T-helper 17 cell (primary cell): ENCODE measurements around the gene ADSL. TPM values are rescaled to one million over a fixed set of nuclear protein-coding genes. Genes with fewer than 3 reads are reported as not detected.

Experiments
- ATAC-seq: fragments of 150-1000 bp; cut with Tn5 transposase; 2 replicates; pipeline ENCODE4 v1.10.0; 2021; ENCODE audit warnings: mild to moderate bottlenecking, moderate library complexity
- DNase-seq, 3 donors: peaks; one replicate each; pipeline versions ENCODE4 v3.0.0 to v3.0.0-alpha.2; 2020 to 2021
- H3K9me3 ChIP-seq: one replicate; pipeline ENCODE4 v1.7.0; 2013; ENCODE audit warnings: low read length, mild to moderate bottlenecking; ENCODE audit not compliant: control insufficient read depth, poor library complexity, severe bottlenecking
- H3K27ac Mint-ChIP-seq: one replicate; pipeline ENCODE4 v1.8.0; 2022; ENCODE audit warnings: mild to moderate bottlenecking, moderate library complexity, mixed read lengths
- H3K27me3 Mint-ChIP-seq: one replicate; pipeline ENCODE4 v1.8.0; 2022; ENCODE audit warnings: mixed read lengths
- H3K36me3 Mint-ChIP-seq: one replicate; pipeline ENCODE4 v1.8.0; 2022; ENCODE audit warnings: low read depth, mixed read lengths
- H3K4me1 Mint-ChIP-seq: one replicate; pipeline ENCODE4 v1.8.0; 2022; ENCODE audit warnings: mild to moderate bottlenecking, mixed read lengths
- H3K4me3 Mint-ChIP-seq: one replicate; pipeline ENCODE4 v1.8.0; 2022; ENCODE audit warnings: mild to moderate bottlenecking, moderate library complexity, mixed read lengths
- total RNA-seq, 4 donors: library from RNA in 2 of 4; stranded (reverse) in 2 of 4; gene quantifications; one replicate each; pipeline ENCODE4 v1.2.3 and lab custom pipeline; 2022 to 2026

Gene ADSL
- total RNA-seq, 2 donors from 2014 or later, result 59.2 to 67.5 TPM

- peaks cover 43% of the 10 kb centered on the region for H3K4me1 Mint-ChIP-seq
- H3K27ac Mint-ChIP-seq, result peak overlapping the region; percentile 67
- H3K27me3 Mint-ChIP-seq, result no peaks in the 10 kb centered on the region
- no peak overlapping the region for H3K4me3 Mint-ChIP-seq
- ATAC-seq, result no peak
- peaks cover 8% of the 10 kb centered on the region for H3K36me3 Mint-ChIP-seq
- H3K9me3 ChIP-seq, result no peaks in the 10 kb centered on the region
- DNase-seq, result no peak
Measured at GRCh38 chr22:40391417-40391816, 45.1 kb downstream of the ADSL start.

- no peaks in the 10 kb centered on the region for H3K27me3 Mint-ChIP-seq
- peaks cover 9% of the 10 kb centered on the region for H3K36me3 Mint-ChIP-seq
- no peak overlapping the region for H3K4me3 Mint-ChIP-seq
- no peaks in the 10 kb centered on the region for H3K9me3 ChIP-seq
- H3K27ac Mint-ChIP-seq, result peak overlapping the region; percentile 32
- DNase-seq, result no peak
- peaks cover 44% of the 10 kb centered on the region for H3K4me1 Mint-ChIP-seq
- no peak for ATAC-seq
Measured at GRCh38 chr22:40392618-40393017, 46.3 kb downstream of the ADSL start.

GRCh38 chr22:40394607-40395006, 48.3 kb downstream of the ADSL start:
- no peak for DNase-seq
- H3K36me3 Mint-ChIP-seq, result peaks cover 2% of the 10 kb centered on the region
- H3K27ac Mint-ChIP-seq, result no peak overlapping the region
- no peaks in the 10 kb centered on the region for H3K27me3 Mint-ChIP-seq
- ATAC-seq, result no peak
- H3K4me1 Mint-ChIP-seq, result peaks cover 37% of the 10 kb centered on the region
- H3K9me3 ChIP-seq, result no peaks in the 10 kb centered on the region
- H3K4me3 Mint-ChIP-seq, result no peak overlapping the region

- Mint-ChIP-seq H3K27ac (peak overlapping the region; percentile 92), H3K4me3 (no peak overlapping the region), H3K27me3 (no peaks in the 10 kb centered on the region), H3K36me3 (peaks cover 2% of the 10 kb centered on the region), H3K4me1 (peaks cover 40% of the 10 kb centered on the region)
- H3K9me3 ChIP-seq, result no peaks in the 10 kb centered on the region
- ATAC-seq, result no peak
- no peak for DNase-seq
Measured at GRCh38 chr22:40395607-40396006, 49.3 kb downstream of the ADSL start.

- no peaks in the 10 kb centered on the region for H3K9me3 ChIP-seq
- no peak overlapping the region for H3K4me3 Mint-ChIP-seq
- H3K4me1 Mint-ChIP-seq, result peaks cover 46% of the 10 kb centered on the region
- ATAC-seq, result no peak
- H3K36me3 Mint-ChIP-seq, result peaks cover 2% of the 10 kb centered on the region
- no peak for DNase-seq
- no peaks in the 10 kb centered on the region for H3K27me3 Mint-ChIP-seq
- H3K27ac Mint-ChIP-seq, result peak overlapping the region; percentile 92
Measured at GRCh38 chr22:40396882-40397281, 50.6 kb downstream of the ADSL start.

- H3K27me3 Mint-ChIP-seq, result no peaks in the 10 kb centered on the region
- ATAC-seq (no peak), DNase-seq (no peak)
- H3K27ac Mint-ChIP-seq, result peak overlapping the region; percentile 92
- H3K4me1 Mint-ChIP-seq, result peaks cover 46% of the 10 kb centered on the region
- H3K9me3 ChIP-seq, result no peaks in the 10 kb centered on the region
- peaks cover 2% of the 10 kb centered on the region for H3K36me3 Mint-ChIP-seq
- H3K4me3 Mint-ChIP-seq, result no peak overlapping the region
Measured at GRCh38 chr22:40397396-40397795, 51.1 kb downstream of the ADSL start.

- Mint-ChIP-seq H3K27me3 (no peaks in the 10 kb centered on the region), H3K36me3 (peaks cover 8% of the 10 kb centered on the region), H3K27ac (peak overlapping the region; percentile 83), H3K4me3 (peak overlapping the region; percentile 80), H3K4me1 (peaks cover 59% of the 10 kb centered on the region)
- H3K9me3 ChIP-seq, result no peaks in the 10 kb centered on the region
- ATAC-seq (no peak), DNase-seq (no peak)
Measured at GRCh38 chr22:40399621-40400020, 53.3 kb downstream of the ADSL start.

GRCh38 chr22:40400159-40400558, 53.9 kb downstream of the ADSL start:
- Mint-ChIP-seq H3K27me3 (no peaks in the 10 kb centered on the region), H3K36me3 (peaks cover 8% of the 10 kb centered on the region), H3K4me1 (peaks cover 59% of the 10 kb centered on the region), H3K27ac (peak overlapping the region; percentile 83), H3K4me3 (peak overlapping the region; percentile 80)
- no peaks in the 10 kb centered on the region for H3K9me3 ChIP-seq
- peak in 1 of 3 donors; percentile 24 for DNase-seq
- peak; percentile 54 for ATAC-seq

- H3K36me3 Mint-ChIP-seq, result peaks cover 8% of the 10 kb centered on the region
- ATAC-seq (peak; percentile 92), DNase-seq (peak in 2 of 3 donors; percentile 26 to 34)
- peak overlapping the region; percentile 88 for H3K27ac Mint-ChIP-seq
- no peaks in the 10 kb centered on the region for H3K9me3 ChIP-seq
- H3K4me3 Mint-ChIP-seq, result peak overlapping the region; percentile 87
- peaks cover 51% of the 10 kb centered on the region for H3K4me1 Mint-ChIP-seq
- no peaks in the 10 kb centered on the region for H3K27me3 Mint-ChIP-seq
Measured at GRCh38 chr22:40401532-40401931, 55.2 kb downstream of the ADSL start.

- peak; percentile 19 for ATAC-seq
- peaks cover 48% of the 10 kb centered on the region for H3K4me1 Mint-ChIP-seq
- H3K27ac Mint-ChIP-seq, result peak overlapping the region; percentile 88
- H3K36me3 Mint-ChIP-seq, result peaks cover 8% of the 10 kb centered on the region
- H3K9me3 ChIP-seq, result no peaks in the 10 kb centered on the region
- no peaks in the 10 kb centered on the region for H3K27me3 Mint-ChIP-seq
- no peak for DNase-seq
- H3K4me3 Mint-ChIP-seq, result peak overlapping the region; percentile 87
Measured at GRCh38 chr22:40401981-40402406, 55.7 kb downstream of the ADSL start.

GRCh38 chr22:40403141-40403540, 56.8 kb downstream of the ADSL start:
- H3K9me3 ChIP-seq, result no peaks in the 10 kb centered on the region
- DNase-seq (no peak), ATAC-seq (no peak)
- Mint-ChIP-seq H3K4me1 (peaks cover 46% of the 10 kb centered on the region), H3K27me3 (no peaks in the 10 kb centered on the region), H3K36me3 (peaks cover 6% of the 10 kb centered on the region), H3K27ac (peak overlapping the region; percentile 84), H3K4me3 (peak overlapping the region; percentile 47)

- peak overlapping the region; percentile 31 for H3K4me3 Mint-ChIP-seq
- no peak for ATAC-seq
- DNase-seq, result no peak
- no peaks in the 10 kb centered on the region for H3K27me3 Mint-ChIP-seq
- H3K4me1 Mint-ChIP-seq, result peaks cover 46% of the 10 kb centered on the region
- H3K27ac Mint-ChIP-seq, result peak overlapping the region; percentile 84
- peaks cover 6% of the 10 kb centered on the region for H3K36me3 Mint-ChIP-seq
- no peaks in the 10 kb centered on the region for H3K9me3 ChIP-seq
Measured at GRCh38 chr22:40403651-40404050, 57.4 kb downstream of the ADSL start.

- peaks cover 42% of the 10 kb centered on the region for H3K4me1 Mint-ChIP-seq
- H3K9me3 ChIP-seq, result no peaks in the 10 kb centered on the region
- no peak for ATAC-seq
- no peak for DNase-seq
- H3K4me3 Mint-ChIP-seq, result no peak overlapping the region
- peaks cover 6% of the 10 kb centered on the region for H3K36me3 Mint-ChIP-seq
- H3K27me3 Mint-ChIP-seq, result no peaks in the 10 kb centered on the region
- H3K27ac Mint-ChIP-seq, result peak overlapping the region; percentile 84
Measured at GRCh38 chr22:40404251-40405177, 58.2 kb downstream of the ADSL start.
